Measurements from ENCODE around the gene EPS8L2.
A peak's percentile ranks its signal among the peaks of the same experiment; 100 is the strongest.

EPS8L2 gene

GRCh38 chr11:659532-660085, 46.4 kb upstream of the EPS8L2 start:
- no peak overlapping the region for H3K27ac ChIP-seq (ENCODE audit: extremely low read depth, low read depth, low read length)
- ChIA-PET POLR2A (no interaction called here), CTCF (interaction anchor here (0.8 kb wide), 1 partner anchor 23 kb away, joined by 3 read pairs; no protein-coding TSS in a partner anchor)
- H3K36me3 ChIP-seq (ENCODE audit: control insufficient read depth in 2 of 2, insufficient read depth in 1 of 2, low read length in 2 of 2) = peaks cover 8 to 92% of the 10 kb centered on the region in 2 experiments; a peak in 2 of 3 replicates
- H3K4me1 ChIP-seq (ENCODE audit: control insufficient read depth, insufficient read depth, low read length) = no peaks in the 10 kb centered on the region
- H3K4me3 ChIP-seq (ENCODE audit: low read depth, low read length) = no peak overlapping the region
- TF ChIP-seq ZNF2 (tag by site-specific recombination; IDR thresholded peaks at IDR 0.05) = no peak
- TF ChIP-seq ZNF792 (tag by site-specific recombination; IDR thresholded peaks at IDR 0.05) = no peak
- no peaks in the 10 kb centered on the region for H3K9me3 ChIP-seq (ENCODE audit: control insufficient read depth, insufficient read depth, low read depth, low read length)

- CTCF ChIA-PET = interaction anchor here (0.8 kb wide), 1 partner anchor 22 kb away, joined by 3 read pairs; no protein-coding TSS in a partner anchor
These were observed 45.8 kb upstream of the EPS8L2 start for GRCh38 chr11:660281-660680.

GRCh38 chr11:660681-661444, 45.2 kb upstream of the EPS8L2 start:
- H3K27ac ChIP-seq (ENCODE audit: extremely low read depth, low read depth, low read length) = no peak overlapping the region
- CTCF ChIA-PET = interaction anchor here (0.6 to 1.6 kb wide), 4 partner anchors 34 to 255 kb away, joined by 3 to 4 read pairs (median 3); partner anchors contain the start of genes DEAF1 and TMEM80
- peaks cover 8 to 93% of the 10 kb centered on the region in 2 experiments; a peak in 2 of 3 replicates for H3K36me3 ChIP-seq (ENCODE audit: control insufficient read depth in 2 of 2, insufficient read depth in 1 of 2, low read length in 2 of 2)
- H3K4me1 ChIP-seq (ENCODE audit: control insufficient read depth, insufficient read depth, low read length) = no peaks in the 10 kb centered on the region
- POLR2A ChIA-PET = no interaction called here
- TF ChIP-seq ZNF76 (tag by site-specific recombination; IDR thresholded peaks at IDR 0.05; ENCODE audit: borderline replicate concordance, low read depth) = no peak
- 0 out of 2 replicates have a peak, but pooled peaks have one; percentile 13 for TF ChIP-seq ZNF600 (tag by site-specific recombination; IDR thresholded peaks at IDR 0.05)
- H3K4me3 ChIP-seq (ENCODE audit: low read depth, low read length) = no peak overlapping the region
- no peaks in the 10 kb centered on the region for H3K9me3 ChIP-seq (ENCODE audit: control insufficient read depth, insufficient read depth, low read depth, low read length)

More at GRCh38 chr11:660281-660680, 45.8 kb upstream of the EPS8L2 start:
- H3K4me3 ChIP-seq (ENCODE audit: low read depth, low read length) = no peak overlapping the region
- POLR2A ChIA-PET = no interaction called here
- H3K36me3 ChIP-seq (ENCODE audit: control insufficient read depth in 2 of 2, insufficient read depth in 1 of 2, low read length in 2 of 2) = peaks cover 8 to 91% of the 10 kb centered on the region in 2 experiments; a peak in 2 of 3 replicates
- TF ChIP-seq ZNF843 (tag by site-specific recombination; IDR thresholded peaks at IDR 0.05) = no peak
- no peak for TF ChIP-seq PRDM6 (tag by site-specific recombination; IDR thresholded peaks at IDR 0.05)
- TF ChIP-seq ZSCAN30 (tag by site-specific recombination; IDR thresholded peaks at IDR 0.05) = no peak
- no peak for TF ChIP-seq SCRT2 (tag by site-specific recombination; IDR thresholded peaks at IDR 0.05)
- no peak for TF ChIP-seq ZNF514 (tag by site-specific recombination; IDR thresholded peaks at IDR 0.05)
- TF ChIP-seq ZNF223 (tag by site-specific recombination; IDR thresholded peaks at IDR 0.05) = no peak
- TF ChIP-seq ZNF266 (tag by site-specific recombination; IDR thresholded peaks at IDR 0.05; ENCODE audit: low read depth) = no peak
- TF ChIP-seq ZNF596 (tag by site-specific recombination; IDR thresholded peaks at IDR 0.05) = no peak
- no peak for TF ChIP-seq BCL6B (tag by site-specific recombination; IDR thresholded peaks at IDR 0.05)
- no peak for TF ChIP-seq ZNF510 (tag by site-specific recombination; IDR thresholded peaks at IDR 0.05; ENCODE audit: insufficient replicate concordance)
- no peak for TF ChIP-seq REPIN1 (tag by site-specific recombination; IDR thresholded peaks at IDR 0.05; ENCODE audit: low read depth)
- no peak for TF ChIP-seq KLF1 (tag by site-specific recombination; IDR thresholded peaks at IDR 0.05)
- TF ChIP-seq KLF16 (tag by site-specific recombination; IDR thresholded peaks at IDR 0.05) = no peak
- no peak for TF ChIP-seq SP2 (tag by site-specific recombination; IDR thresholded peaks at IDR 0.05)
- no peak for TF ChIP-seq ZNF362 (tag by site-specific recombination; IDR thresholded peaks at IDR 0.05)
- no peak for TF ChIP-seq ZNF324 (tag by site-specific recombination; IDR thresholded peaks at IDR 0.05)
- no peak for TF ChIP-seq EGR2 (tag by site-specific recombination; IDR thresholded peaks at IDR 0.05; ENCODE audit: low read depth)
- no peak overlapping the region for H3K27ac ChIP-seq (ENCODE audit: extremely low read depth, low read depth, low read length)
- H3K4me1 ChIP-seq (ENCODE audit: control insufficient read depth, insufficient read depth, low read length) = no peaks in the 10 kb centered on the region
- no peaks in the 10 kb centered on the region for H3K9me3 ChIP-seq (ENCODE audit: control insufficient read depth, insufficient read depth, low read depth, low read length)
